ENCODE results near the gene INTS13.
"Not testable (repeated sequence)": the region's sequence is repeated elsewhere in the genome, so short reads cannot be mapped to it uniquely, and the experiment has no call there.

INTS13 gene

DNA sequence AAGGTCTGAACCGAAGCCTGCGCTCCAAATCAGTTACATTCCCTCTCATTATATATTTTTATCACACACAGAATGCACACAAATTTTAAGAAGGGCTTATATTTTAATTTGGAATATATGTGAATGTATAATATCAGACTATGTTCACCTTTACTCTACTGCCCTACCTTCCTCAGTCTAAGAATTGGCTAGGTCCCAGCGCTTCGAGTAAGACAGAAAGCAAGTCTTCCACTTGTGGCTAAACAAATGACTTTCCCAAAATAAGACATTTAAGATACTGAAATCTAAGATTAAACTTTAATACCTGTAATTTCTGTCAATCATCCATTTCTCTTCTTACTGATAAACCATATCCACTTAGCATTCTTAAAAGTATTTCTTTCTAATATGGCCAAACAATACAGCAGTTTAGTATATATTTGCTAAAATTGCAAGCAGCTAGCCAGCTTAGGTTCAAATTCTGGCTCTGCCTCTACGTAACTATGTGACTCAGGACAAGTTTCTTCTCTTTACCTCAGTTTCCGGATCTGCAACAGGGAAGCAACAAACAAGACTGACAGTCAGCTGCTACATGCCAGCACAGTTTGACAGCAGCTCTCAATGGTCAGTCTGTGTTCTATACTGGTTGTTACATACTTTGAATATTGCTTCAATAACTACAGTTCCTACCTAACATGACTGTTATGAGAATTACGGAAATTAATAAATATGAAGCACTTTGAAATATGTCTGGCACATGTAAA lies 2.0 kb downstream of the INTS13 start:
- in situ Hi-C loops (cut with MboI; ENCODE audit: low sequenced_read_pairs), result no loop called here

DNA sequence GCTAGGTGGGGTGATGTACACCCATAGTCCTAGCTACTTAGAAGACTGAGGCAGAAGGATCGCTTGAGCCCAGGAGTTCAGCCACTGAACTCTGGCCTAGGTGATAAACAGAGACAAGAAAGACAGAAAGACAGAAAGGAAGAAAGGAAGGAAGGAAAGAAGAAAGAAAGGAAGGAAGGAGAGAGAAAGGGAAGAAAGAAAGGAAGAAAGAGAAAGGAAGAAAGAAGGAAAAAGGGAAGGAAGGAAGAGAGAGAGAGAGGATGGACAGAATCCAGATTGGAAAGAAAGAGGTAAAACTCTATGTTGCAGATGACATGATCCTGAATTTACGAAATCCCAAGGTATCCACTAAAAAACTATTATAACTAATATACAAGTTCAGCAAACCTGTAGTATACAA lies 8.2 kb downstream of the INTS13 start:
- in situ Hi-C loops (cut with MboI; ENCODE audit: low sequenced_read_pairs), result no loop called here

DNA sequence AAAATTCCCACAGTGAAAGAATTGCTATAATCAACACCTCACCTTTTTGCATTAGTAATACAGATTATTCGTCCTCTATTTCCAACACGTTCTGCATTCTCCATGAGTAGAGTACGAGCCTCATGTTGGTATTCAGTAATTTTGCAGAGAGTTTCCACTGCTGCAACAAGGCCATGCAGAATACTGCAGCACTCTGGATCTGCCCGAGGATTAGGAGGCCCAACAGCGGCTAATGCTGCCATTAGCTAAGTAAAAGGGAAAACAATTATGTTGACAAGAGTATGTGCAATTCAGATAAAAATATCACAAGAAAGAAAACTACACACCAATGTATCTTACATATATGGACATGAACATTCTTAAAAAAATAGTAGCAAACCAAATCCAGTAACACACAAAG lies 9.1 kb downstream of the INTS13 start:
- in situ Hi-C loops (cut with MboI; ENCODE audit: low sequenced_read_pairs), result no loop called here

DNA sequence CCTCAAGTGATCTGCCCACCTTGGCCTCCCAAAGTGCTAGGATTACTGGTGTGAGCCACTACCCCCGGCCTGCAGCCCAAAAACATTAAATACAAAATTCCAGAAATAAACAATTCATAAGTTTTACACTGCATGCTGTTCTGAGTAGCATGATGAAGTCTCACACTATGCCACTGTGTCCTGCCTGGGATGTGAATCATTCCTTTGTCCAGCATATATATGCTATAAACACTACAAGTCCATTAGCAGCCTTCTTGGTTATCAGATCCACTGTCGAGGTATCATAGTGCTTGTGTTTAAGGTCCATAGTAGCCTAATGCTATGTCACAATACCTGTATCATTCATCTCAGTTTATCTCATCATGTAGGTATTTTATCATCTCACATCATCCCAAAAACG lies 15.9 kb downstream of the INTS13 start:
- in situ Hi-C loops (cut with MboI; ENCODE audit: low sequenced_read_pairs), result no loop called here

DNA sequence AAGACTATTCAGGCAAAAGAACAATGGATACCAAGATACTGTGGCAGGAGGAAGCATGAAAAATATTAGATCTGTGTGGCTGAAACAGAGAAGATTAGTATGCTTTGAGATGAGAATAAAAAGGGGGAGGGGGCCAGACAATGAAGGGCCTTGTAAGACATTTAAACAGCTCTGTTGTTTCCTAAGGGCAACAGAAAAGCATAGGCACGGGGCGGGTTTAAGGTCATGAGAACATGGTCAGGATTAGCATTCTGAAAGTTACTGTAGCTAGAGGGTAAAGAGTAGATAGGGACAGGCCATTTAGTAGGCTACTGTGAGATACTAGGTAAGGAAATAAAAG lies 18.6 kb downstream of the INTS13 start:
- in situ Hi-C loops (cut with MboI; ENCODE audit: low sequenced_read_pairs), result no loop called here

DNA sequence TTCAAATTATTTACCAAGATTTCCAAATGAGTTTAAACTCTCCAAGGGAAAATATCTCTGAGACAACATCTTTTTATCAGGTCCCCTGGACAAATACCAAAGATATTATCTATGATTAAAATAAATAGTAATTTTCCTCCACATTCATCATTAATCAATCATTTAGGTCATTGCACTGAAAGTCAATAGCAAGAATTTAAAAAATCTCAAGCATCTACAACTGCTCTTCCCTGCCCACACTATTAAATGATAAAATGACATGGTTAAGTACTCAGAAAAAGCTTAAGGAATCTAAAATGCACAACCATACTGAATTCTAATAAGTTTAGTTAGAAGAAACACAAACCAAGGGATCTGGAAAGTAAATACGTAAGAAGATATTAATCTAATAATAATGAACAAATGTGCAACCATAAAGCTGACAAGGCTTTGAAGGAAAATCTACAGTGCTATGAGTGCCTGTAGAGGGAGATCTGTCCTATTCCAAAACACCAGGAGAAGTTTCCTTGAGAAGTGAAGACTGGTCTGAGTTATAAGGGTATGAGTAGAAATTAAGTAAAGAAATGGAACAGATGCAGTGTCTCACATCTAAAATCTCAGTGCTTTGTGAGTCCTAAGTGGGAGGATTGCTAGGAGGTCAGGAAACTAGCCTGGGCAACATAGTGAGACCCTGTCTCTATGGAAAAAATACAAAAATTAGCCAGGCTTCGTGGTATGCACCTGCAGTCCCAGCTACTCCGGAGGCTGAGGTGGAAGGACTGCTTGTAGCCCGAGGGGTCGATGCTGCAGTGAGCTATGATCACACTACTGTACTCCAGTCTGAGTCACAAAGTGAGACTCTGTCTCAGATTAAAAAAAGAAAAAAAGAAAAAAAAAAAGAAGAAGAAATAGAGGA lies 19.2 kb downstream of the INTS13 start:
- in situ Hi-C loops (cut with MboI; ENCODE audit: low sequenced_read_pairs), result no loop called here

DNA sequence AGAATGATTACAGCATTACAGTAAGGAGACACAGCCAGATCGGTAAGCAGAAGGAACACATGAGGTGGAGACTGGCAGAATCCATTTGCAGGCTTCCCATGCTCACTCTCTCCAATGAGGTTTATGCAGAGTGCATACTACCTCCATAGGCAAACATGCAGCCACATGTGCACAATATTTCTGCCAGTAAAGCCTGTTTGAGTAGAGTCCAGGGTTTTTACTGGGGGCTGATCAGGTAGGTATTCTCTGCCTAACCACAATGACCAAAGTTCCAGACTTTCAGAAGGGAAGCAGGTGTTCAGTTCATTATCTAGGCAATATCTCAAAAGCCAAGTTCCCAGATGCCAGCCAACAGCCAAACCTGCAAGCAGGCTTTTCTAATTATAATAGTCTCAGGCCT lies 31.1 kb downstream of the INTS13 start:
- in situ Hi-C loops (cut with MboI; ENCODE audit: low sequenced_read_pairs), result no loop called here

DNA sequence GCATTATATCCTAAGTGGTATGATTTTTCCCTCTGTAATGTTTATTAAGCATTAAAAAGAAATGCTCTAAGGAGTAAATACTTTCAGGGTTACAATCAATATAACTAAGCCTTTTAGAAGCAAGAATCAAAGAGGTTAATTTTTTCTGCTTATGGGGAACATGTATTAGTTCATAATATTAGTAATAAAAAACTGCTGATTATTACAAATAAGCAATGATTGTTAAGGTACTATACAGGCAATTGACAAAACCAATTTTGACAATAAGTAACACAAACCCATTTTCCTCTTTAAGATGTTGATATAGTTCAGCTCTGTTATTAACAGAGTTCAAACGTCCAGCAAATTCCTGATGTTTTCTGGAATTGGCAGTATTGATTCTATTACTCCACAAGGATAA lies 31.8 kb downstream of the INTS13 start:
- in situ Hi-C loops (cut with MboI; ENCODE audit: low sequenced_read_pairs), result no loop called here

DNA sequence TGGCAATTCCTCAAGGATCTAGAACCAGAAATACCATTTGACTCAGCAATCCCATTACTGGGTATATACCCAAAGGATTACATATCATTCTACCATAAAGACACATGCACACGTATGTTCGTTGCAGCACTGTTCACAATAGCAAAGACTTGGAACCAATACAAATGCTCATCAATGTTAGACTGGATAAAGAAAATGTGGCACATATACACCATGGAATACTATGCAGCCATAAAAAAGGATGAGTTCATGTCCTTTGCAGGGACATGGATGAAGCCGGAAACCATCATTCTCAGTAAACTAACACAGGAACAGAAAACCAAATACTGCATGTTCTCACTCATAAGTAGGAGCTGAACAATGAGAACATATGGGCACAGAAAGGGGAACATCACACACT lies 34.4 kb downstream of the INTS13 start:
- in situ Hi-C loops (cut with MboI; ENCODE audit: low sequenced_read_pairs), result not testable (repeated sequence)

DNA sequence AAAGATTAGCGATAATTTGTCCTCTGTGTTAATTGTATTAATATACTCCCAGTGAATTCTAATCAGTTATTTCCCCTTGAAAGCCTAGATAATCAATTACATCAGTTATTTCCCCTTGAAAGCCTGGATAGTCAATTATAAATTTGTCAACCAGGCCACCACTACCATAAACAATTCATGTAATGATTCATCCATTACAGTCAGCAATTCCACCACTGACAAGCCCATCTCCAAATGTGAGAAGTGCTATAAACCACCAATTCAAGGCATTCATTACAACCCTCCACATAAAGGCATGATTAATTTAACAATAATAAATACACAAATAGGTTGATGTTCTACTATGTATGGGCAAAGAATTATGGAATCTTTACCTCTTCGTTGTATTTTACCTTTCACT lies 40.9 kb downstream of the INTS13 start:
- in situ Hi-C loops (cut with MboI; ENCODE audit: low sequenced_read_pairs), result no loop called here

DNA sequence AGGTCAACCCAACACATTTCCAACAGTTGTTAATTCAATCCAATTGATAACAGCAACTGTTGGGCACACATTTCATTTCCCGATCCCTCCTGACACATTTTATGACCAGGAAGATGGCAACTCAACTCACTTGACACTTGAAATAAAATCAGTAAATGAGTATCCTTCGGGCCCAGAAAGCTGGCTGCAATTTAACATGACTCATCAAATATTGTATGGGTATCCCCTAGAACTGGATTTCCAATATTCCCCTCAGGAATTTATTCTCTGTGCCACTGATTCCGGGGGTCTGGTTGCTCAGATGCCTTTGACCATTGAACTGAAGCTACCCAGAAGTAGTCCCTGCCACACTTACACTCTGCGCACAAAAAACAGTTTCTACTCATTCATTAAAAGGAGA lies 42.1 kb downstream of the INTS13 start:
- in situ Hi-C loops (cut with MboI; ENCODE audit: low sequenced_read_pairs), result no loop called here

DNA sequence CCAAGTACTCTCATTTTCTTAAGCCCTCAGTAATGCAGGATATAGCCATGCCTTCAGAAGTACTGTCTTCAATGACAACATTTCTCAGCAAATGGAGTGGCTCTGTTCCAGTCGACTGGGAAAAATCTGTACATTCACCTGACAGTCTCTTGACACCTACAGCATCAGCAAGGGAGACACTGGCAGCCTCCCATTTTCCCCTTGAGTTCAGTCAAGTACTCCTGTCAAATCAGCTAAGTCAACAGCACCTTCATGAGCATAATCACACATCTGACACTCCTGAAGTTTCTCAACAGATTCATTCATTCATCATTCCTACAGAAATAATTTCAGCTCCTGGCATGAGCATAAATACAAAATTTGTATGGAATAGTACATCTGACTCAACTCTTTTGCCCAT lies 46.1 kb downstream of the INTS13 start:
- in situ Hi-C loops (cut with MboI; ENCODE audit: low sequenced_read_pairs), result no loop called here

DNA sequence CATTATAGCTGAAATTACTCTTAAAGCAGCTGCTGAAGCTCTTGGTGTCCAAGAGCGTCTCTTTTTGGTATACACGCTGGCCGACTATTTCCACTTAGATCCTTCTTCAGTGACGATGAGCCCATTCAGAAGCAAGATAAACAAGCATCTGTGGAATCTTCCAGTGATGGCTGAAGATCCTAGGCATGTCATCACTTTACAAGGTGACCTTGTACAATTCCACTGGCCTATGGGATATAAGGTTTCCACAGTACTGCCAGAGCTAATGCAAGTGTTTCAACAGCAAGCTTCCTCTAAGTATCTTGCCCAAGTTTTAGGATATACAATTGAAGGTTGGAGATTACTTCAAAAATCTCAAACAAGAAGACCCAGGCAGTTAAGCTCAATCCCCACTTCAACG lies 47.0 kb downstream of the INTS13 start:
- in situ Hi-C loops (cut with MboI; ENCODE audit: low sequenced_read_pairs), result no loop called here

DNA sequence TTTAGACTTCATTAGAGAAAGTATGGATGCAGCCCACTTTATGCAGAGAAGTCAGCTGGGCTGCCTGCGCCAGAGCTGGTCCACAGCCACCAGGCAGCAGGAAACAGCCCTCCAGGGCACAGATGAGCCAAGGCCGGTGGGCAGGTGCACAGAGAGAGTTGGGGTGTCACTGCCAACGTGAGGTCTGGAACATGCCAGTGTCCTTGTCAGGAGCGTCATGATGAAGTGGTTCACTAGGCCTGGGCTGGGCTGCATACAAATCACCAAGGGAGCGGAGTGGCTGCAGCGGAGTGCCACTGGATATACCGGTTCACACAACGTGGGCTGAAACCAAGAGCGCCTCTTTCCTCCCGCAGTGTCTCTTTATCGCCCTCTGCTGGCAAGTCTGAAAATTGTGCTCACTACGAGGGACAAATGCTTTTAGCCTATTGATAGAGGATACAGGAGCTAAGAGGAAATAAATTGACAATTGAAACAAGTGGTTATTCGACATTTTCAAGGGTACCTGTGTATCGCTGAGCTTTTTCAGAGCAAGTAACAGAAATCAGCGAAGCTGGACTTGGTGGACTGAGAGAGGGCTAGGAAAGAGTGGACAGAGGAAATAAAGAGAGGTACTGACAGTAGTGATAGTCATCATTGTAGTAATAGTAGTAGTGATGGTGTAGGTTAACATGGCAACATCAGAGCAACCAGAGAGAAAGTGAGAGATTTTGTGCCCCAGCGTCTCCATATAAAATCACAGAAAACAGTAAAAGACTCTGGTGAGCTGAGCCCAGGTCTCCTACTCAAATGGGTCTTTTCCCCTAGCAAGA lies 52.8 kb downstream of the INTS13 start:
- in situ Hi-C loops (cut with MboI; ENCODE audit: low sequenced_read_pairs), result no loop called here

DNA sequence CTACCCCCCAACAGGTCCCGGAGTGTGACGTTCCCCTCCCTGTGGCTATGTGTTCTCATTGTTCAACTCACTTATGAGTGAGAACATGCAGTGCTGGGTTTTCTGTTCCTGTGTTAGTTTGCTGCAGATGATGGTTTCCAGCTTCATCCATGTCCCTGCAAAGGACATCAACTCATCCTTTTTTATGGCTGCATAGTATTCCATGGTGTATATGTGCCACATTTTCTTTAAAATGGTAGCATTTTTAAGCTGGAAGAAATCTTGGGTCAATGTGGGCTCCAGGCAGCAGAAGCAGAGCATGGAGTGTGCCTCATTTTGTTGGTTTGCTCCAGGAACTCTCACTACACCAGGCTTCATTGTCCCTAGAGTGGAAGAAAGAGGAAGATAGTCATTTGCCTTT lies 57.2 kb downstream of the INTS13 start:
- in situ Hi-C loops (cut with MboI; ENCODE audit: low sequenced_read_pairs), result no loop called here

DNA sequence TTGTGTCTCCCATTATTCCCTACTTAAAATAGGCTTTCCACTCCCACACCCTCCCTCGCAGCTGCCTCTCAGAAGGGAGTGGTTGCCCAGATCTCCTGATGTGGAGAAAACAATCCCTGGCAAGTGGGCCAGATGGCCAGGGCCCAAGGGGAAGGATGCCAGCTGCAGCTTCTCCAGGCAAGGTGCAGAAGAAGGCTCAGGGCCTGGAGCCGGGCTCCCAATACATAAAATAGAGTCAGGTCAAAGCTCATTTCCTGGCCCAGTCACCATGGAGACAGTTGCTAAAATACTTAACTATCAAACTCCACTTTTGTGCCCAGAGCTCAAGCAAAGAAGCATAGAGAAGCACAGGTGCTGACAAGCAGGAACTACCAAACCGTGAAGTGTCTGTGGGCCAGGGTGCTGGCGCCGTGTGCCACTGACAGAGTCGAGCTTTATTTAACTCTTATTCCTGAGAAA lies 59.1 kb downstream of the INTS13 start:
- in situ Hi-C loops (cut with MboI; ENCODE audit: low sequenced_read_pairs), result no loop called here

DNA sequence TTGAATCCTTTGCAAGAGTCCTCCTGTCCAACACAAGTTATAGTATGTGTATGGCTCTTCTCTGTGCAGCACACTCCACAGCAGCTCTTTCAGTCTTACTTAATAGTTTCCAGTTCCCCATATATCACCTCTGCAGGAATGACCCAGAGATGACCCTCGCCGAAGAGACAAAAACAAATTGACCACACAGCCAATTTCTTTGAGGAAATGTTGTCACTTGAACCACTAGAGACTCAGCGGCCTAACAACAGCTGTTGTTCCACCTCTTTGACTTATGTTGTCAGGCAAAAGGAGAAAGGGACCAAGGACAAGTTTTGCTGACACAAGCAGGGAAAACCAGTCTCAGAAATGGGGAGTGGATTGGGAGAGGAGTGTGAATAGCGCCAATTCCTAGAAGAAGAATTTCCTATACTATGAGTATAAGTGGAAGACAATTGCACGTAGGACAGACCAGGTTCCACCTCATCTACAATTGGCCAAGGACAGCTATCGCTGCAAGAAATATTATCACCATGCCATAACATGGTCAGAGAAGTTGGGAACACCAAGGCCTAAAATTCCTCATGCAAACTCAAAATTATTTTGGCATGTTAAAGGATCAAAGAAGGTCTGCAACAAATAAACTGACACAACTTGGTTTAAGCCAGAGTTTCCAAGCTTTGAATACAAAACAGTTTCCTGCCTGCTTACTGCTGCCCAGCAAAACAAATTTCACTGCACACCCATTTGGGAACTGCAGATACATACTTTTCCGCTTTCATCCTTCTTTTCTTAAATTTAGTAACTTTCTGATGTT lies 63.1 kb downstream of the INTS13 start:
- in situ Hi-C loops (cut with MboI; ENCODE audit: low sequenced_read_pairs), result no loop called here

DNA sequence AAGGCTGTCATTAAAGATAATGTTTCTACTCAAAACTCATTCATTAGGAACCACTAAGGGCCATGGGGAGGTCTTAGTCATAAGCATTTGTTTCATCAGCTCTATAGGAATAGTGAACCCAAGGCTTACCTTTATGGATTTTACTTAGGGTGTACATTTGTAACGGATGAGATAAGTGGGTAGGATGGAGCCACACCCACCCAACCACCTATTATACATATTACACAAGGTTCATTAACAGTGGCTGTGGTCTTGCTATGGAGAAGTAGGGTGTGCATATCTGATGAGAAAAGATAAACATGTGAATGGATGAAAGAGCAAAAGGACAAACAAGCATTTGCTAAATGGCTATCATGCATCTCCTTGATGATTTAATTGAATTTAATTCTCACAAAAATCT lies 65.2 kb downstream of the INTS13 start:
- in situ Hi-C loops (cut with MboI; ENCODE audit: low sequenced_read_pairs), result no loop called here

DNA sequence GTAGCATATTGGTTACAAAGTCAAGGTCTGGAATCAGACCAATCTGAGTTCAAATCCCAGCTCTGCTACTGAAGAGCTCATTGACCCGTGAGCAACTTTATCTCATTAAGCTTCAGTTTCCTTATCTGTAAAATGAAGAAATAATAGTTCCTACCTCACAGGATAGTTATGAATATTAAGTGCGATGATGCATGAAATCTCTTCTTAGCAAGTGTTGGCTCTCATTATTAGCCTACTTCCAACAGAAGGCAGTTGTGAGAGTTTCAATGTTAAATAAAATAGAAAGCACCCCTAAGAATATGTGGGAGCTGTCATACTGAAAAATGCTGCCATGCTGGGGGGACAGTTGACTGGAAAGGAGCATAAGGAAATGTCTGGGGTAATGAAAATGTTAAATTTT lies 65.8 kb downstream of the INTS13 start:
- in situ Hi-C loops (cut with MboI; ENCODE audit: low sequenced_read_pairs), result no loop called here

DNA sequence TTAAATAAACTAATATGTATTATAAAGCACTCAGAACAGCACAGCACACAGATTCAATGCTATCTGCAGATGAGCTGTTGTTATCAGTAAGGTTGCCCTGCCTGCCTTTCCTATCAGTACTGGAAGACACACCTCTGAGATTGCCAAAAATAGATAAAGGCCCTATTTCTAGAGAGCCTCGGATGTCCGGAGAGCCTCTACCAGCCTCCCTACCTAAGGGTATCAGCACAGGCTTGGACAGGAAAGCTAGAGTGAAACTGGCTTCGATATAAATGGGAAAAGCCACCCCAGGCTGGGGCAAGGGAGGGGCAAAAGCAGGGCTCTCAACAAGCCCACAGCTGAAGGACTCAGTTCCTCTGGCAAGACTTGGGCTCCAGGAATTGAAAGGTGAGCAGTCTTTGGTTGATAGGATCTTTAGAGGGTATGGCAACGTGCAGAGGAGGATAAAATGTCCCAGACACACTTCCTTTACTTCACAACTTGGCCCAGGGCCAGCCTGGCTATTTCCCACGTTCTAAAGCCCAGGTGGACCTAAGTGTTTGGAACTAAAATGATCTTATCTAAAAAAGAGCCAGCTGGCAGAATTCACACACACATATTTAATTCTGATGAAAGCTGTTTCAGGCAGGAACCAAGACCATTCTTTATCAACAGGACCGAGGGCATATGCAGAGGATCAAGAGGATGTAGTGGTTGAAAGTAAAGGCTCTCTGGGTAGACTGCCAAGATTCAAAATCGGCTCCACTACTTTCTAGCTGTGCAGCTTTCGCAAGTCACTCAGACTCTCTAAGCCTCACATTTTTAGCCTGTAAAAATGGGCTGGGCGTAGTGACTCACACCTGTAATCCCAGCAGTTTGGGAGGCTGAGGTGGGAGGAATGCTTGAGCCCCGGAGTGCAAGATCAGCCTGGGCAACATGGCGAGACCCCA lies 67.0 kb downstream of the INTS13 start:
- in situ Hi-C loops (cut with MboI; ENCODE audit: low sequenced_read_pairs), result no loop called here

Data from HL-60/S4 treated with phorbol 12-myristate 13-acetate at 8.2 ng/mL for 4 days and 3 days (cell line).